Measurements from ENCODE around the gene SLC4A3. TPM values are rescaled to one million over a fixed set of nuclear protein-coding genes. Genes with fewer than 3 reads are reported as not detected.
"Not testable (repeated sequence)": the region's sequence is repeated elsewhere in the genome, so short reads cannot be mapped to it uniquely, and the experiment has no call there.

The SLC4A3 gene
- total RNA-seq, 1 donor from 2014 or later, result 6.7 TPM

DNA sequence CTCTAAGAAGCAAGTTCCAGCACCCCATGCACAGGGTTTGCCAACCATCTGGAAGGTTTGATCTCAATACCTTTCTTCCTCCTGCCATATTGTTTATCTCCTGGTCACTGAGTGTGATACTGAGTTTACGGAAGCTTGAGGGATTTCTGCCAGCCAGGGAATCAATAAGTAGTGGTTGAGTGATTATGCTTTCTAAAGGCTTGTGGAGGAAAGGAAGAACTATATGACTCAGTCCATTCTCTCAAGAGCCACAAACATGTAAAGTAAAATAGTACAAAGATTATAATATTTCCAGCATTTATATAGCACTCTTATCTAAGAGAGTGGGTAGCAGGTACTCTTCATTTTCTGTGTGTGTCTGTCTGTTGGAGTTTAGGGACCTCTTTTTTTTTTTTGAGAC lies 49.2 kb downstream of the SLC4A3 start:
- no peak for DNase-seq (ENCODE audit: low spot score)

DNA sequence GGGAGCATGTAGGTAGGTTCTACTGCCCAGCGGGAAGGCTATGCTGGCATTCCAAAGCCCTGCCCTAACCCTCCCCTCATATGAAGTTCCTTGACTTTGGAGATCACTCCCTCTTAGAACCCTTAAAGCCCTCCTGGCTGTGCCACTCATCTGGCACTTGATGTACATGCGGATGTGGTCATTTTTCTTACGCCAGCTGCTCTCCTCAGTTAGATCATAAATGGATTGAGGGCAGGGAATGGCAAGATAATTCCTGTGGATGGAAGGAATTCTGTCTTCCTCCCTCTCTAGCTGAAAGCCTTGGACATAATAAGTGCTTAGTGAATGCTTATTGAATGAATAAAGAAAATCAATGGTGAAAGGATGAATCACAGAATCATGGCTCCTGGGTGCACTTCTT lies 51.6 kb downstream of the SLC4A3 start:
- DNase-seq (ENCODE audit: low spot score), result no peak

DNA sequence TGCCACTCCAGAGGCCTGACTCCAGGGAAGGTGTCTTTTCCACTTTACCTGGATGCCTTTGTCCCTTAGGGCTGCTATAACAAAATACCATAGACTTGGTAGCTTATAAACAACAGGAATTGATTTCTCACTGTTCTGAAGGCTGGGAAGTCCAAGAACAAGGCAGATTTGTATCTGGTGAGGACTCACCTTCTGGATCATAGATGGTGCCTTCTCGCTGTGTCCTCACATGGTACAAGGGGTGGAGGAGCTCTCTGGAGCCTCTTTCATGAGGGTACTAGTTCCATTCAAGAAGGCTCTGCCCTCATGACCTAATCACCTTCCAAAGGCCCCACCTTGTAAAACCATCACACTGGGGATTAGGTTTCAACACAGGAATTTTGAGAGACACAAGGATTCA lies 52.1 kb downstream of the SLC4A3 start:
- DNase-seq (ENCODE audit: low spot score), result no peak

DNA sequence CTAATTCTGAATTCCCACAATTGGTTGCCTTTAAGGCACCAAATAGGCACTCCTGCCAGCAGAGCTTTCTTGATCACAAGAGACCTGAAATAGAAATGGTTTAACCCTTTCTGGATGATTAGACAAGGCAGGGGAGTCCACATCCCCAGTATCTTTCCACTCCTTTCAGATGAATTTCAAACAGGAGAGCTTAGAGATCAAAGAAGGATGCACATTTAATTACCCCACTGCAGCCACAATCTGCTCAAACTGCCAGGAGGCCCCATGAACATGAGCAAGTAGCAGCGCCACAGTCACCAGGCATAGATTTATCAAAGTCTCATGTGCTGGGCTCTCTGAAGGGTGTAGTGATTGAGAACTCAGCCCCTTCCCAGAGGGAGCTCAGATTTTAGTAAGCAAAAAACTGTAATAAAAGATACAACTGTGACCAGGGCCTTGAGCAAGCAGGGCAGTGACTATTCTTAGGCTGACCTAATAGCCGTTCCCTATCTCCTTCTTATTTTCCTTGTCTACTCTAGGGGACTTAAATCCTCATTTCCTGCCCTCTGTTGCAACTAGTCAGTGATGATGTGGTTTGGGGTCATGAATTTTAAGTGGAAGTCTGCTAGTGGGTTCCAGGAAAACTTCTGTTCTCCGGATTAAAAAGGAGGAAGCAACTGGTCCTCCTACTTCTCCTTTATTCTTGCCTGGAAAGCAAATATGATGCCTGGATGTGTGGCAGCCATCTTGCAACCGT lies 53.7 kb downstream of the SLC4A3 start:
- DNase-seq (ENCODE audit: low spot score), result no peak

DNA sequence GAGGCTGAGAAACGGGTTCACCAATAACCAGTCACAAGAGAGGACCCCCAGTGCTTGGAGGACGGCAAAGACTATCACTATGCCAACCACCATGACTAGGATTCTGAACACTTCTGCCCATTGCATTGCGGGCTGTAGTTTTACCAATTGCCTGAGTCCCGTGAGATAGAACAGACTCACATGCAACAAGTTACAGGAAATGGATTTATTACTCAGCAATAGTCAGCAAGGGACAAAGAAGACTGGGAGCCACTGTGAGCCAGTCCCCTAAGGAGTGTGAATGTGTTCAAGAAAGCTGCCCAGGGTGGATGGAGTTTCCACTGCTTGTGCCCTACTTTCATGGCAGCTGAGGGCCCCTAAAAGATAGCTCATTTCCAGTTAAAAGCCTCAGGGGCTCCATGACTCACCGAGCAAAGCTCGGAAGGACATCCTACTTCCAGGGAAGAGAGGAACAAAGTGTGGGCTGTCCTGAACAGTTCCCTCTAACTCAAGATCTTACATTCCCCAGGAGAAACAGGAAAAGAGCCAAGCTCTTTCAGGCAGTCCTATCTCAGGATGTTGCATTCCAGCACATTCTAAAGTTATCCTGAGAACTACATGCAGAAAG lies 54.4 kb downstream of the SLC4A3 start:
- DNase-seq (ENCODE audit: low spot score), result no peak

DNA sequence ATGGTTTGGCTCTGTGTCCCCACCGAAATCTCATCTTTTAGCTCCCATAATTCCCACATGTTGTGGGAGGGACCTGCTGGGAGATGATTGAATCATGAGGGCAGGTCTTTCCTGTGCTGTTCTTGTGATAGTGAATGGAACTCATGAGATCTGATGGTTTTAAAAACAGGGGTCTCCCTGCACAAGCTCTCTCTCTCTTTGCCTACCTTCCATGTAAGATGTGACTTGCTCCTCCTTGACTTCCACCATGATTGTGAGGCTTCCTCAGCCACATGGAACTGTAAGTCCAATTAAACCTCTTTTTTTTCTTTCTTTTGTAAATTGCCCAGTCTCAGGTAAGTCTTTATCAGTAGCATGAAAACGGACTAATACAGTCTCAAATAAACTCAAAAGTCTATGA lies 56.0 kb downstream of the SLC4A3 start:
- not testable (repeated sequence) for DNase-seq (ENCODE audit: low spot score)

DNA sequence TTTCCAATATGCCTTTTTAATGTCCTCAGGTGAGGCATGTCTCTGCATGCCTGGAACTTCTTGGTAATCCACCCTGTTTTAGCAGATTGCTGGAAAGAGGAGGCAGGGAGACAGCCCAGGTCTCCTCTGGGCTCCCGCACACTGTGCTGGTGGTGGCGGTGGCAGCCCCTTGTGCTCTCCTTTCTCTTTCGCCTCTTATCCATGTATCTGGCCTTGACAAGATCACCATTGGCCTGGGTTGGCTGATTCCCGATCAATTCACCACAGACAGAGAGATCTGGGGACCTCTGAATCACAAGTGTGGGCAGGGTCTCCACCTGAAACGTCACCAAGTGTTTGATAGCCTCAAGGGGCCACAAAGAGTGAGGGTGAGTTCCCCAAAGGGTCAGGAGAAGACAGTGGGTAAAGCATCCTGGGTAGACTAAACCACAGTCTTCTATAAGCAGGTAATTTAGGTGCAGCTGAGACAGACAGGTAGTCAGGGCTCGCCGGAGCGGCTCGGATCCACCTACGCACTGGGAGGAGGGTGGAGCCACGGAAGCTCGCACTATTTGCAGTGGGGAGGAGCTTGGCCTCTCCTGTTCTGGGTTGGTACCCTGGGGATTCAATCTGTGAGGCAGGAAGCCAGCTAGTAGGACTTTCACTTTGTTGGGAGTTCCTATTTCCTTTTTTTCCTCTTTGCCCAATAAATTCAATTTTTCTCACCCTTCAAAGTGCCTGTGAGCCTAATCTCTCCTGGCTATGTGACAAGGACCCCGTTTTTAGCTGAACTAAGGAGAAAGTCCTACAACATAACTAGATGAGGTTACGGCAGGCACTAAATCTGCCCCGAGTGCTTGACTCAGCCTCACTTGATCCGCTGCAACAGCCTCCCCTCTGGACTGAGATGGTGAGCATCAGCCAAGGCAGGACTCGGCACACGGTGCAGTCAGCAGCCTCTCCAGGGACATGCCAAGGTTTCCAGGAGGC lies 57.6 kb downstream of the SLC4A3 start:
- DNase-seq (ENCODE audit: low spot score), result no peak

DNA sequence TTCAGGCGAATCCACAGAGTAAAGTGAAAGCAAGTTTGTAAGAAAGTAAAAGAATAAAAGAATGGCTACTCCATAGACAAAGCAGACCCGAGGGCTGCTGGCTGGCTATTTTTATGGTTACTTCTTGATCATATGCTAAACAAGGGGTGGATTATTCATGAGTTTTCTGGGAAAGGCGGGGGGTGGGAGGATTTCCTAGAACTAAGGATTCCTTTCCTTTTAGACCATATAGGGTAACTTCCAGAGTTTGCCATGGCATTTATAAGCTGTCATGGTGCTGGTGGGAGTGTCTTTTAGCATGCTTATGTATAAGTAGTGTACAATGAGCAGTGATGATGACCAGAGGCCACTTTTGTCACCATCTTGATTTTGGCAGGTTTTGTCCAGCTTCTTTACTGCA lies 59.8 kb downstream of the SLC4A3 start:
- no peak for DNase-seq (ENCODE audit: low spot score)

DNA sequence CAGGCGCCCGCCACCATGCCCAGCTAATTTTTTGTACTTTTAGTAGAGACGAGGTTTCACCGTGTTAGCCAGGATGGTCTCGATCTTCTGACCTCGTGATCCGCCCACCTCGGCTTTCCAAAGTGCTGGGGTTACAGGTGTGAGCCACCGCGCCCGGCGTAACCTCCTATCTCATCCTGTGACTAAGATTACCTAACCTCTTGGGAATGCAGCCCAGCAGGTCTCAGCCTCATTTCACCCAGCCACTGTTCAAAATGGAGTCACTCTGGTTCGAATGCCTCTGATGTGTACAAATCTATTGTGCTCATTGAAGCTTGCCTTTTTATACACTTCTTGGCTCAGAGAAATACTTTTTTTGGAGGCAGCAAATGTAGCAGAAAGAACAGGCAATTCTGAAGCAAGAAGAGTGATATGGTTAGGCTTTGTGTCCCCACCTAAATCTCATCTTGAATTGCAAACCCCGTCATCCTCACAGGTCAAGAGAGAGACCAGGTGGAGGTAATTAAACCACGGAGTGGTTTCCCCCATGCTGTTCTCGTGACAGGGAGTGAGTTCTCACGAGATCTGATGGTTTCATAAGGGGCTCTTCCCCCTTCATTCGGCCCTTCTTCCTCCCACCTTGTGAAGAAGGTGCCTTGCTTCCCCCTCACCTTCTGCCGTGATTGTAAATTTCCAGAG lies 60.6 kb downstream of the SLC4A3 start:
- no peak for DNase-seq (ENCODE audit: low spot score)

DNA sequence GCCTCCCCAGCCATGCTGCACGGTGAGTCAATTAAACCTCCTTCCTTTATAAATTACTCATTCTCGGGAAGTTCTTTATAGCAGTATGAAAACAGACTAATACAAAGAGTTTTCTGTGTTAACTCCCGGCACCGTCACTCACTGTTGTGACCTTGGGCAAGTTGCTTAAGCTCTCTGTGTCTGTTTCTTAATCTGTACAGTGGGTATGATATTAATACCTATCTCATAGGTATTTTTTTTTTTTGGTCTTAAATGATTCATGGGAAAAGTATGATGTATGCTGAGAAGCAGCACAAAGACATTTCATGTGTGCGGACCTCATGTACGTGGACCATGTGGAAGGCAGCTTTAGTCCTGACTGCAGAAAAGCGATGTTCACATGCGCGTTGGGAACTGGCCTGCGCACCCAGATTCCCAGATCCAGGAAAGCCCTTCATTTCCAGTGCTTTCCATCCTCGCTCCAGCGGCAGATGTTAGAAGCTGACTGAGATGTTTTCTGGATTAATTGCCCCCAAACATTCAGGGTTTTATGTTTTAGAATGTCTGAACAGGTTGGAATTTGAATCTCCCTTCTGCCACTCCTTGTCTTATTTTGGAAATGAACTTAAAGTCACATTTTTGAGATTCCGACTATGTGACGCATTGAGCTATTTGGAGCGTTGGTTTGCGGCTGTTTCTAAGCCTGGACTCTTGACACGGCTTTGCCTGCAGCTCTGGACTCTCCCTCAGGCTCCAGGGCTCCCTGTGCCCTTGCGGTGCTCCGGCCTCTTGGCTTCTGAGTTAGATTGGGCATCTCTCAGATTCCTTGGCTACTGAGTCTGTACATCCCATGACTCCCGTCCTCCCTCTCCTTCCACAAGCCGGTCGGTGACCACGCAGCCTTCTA lies 61.4 kb downstream of the SLC4A3 start:
- no peak for DNase-seq (ENCODE audit: low spot score)

DNA sequence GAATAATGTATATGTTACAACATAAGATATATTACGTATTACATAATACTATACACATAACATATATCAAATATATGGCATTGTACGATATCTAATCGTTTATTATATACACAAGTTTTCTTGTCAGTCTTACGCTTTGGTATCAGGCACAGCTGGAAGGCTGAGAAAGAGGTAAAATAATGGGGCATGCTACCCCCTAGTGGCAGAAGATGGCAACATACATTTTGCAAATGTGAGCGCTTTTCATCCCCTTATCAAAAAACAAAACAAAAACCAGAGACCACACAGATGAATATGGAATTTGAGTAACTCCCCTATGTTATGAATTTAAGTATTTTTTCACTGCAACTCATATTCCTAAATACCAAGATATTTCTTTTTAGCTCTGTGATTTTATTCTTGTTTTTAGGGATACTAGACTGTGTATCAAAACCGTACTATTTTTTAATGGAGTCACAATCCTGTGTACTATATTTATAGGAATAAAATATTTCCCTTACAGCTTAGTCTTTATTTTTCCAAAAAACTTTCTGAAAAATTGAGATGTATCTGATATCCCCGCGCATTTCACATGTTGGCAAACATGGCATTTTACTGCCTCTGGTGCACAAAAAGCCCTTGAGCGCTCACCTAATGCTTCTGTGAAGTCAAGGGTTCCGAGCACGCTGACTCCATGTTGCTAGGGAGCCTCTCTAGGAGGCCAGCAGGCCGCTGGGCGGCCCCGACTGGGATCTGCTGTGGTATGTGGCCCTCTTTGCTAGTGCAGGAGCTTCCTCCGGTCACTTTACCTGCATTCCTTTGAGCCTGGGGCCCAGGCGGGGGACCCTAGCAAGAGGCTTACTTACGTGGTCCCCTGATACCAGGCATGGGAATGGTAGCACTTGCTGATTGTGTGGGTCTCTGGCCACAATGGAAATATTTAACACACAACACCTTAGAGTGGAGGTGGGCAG lies 62.5 kb downstream of the SLC4A3 start:
- DNase-seq (ENCODE audit: low spot score), result no peak

DNA sequence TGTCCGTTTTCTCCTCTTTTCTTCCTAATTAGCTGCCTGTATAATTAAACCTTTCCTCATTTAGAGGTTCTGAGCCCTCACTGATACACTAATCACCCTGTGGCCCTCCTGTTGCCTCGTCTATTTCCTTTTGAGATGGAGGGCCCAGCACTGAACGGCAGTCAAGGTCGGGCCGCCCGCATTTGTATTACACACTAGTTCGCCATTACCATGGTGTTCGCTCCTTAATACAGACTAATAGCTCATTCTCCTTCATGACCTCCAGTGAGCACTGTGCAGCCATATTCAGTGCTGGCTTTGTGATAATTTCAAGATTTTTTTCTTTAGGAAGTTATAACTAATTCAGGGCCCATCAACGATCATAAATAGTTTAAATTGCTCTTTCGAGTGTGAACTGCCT lies 64.1 kb downstream of the SLC4A3 start:
- DNase-seq (ENCODE audit: low spot score), result no peak

Other genes starting within 250 kb of the SLC4A3 start
- gene DNPEP, start 239.7 kb upstream of the SLC4A3 start, total RNA-seq, result 78.6 TPM
- gene DES, start 209.3 kb upstream of the SLC4A3 start, total RNA-seq, result 62.5 TPM
- 4.7 TPM for gene SPEG, start 192.8 kb upstream of the SLC4A3 start, total RNA-seq
- gene GMPPA, start 128.7 kb upstream of the SLC4A3 start, total RNA-seq, result 32.4 TPM
- not detected for gene ASIC4, start 113.1 kb upstream of the SLC4A3 start, total RNA-seq
- gene CHPF, start 83.8 kb upstream of the SLC4A3 start, total RNA-seq, result 24.1 TPM
- 2.6 TPM for gene TMEM198, start 83.6 kb upstream of the SLC4A3 start, total RNA-seq
- 61.5 TPM for gene OBSL1, start 56.1 kb upstream of the SLC4A3 start, total RNA-seq
- 0.45 TPM for gene INHA, start 55.3 kb upstream of the SLC4A3 start, total RNA-seq
- gene STK11IP, start 29.8 kb upstream of the SLC4A3 start, total RNA-seq, result 17.1 TPM